HG02678 (cell line): ENCODE data around the gene DLG2.
"Not testable (repeated sequence)": the region's sequence is repeated elsewhere in the genome, so short reads cannot be mapped to it uniquely, and the experiment has no call there.

ENCODE experiments used
- ATAC-seq: cut with Tn5 transposase; IDR thresholded peaks from one replicate; pipeline ENCODE4 v1.9.1; 2021; ENCODE audit warnings: mild to moderate bottlenecking, moderate library complexity; ENCODE audit not compliant: unreplicated experiment

Gene DLG2

GRCh38 chr11:84316866-84317555 lies 1310.1 kb downstream of the DLG2 start:
- ATAC-seq: no peak

- no peak for ATAC-seq
These were observed 1313.2 kb downstream of the DLG2 start for GRCh38 chr11:84313830-84314359.

- no peak for ATAC-seq
These were observed 1316.9 kb downstream of the DLG2 start for GRCh38 chr11:84310268-84310667.

GRCh38 chr11:84308491-84308890 lies 1318.7 kb downstream of the DLG2 start:
- ATAC-seq: not testable (repeated sequence)

- no peak for ATAC-seq
These were observed 1327.1 kb downstream of the DLG2 start for GRCh38 chr11:84300092-84300491.

GRCh38 chr11:84297570-84297969 lies 1329.6 kb downstream of the DLG2 start:
- no peak for ATAC-seq

GRCh38 chr11:84295815-84296214 lies 1331.3 kb downstream of the DLG2 start:
- ATAC-seq: no peak

GRCh38 chr11:84292955-84293354 lies 1334.2 kb downstream of the DLG2 start:
- no peak for ATAC-seq

- ATAC-seq: no peak
These were observed 1335.1 kb downstream of the DLG2 start for GRCh38 chr11:84292006-84292405.

- ATAC-seq: no peak
These were observed 1336.5 kb downstream of the DLG2 start for GRCh38 chr11:84290647-84291046.

- ATAC-seq: peak; percentile 97
These were observed 1337.7 kb downstream of the DLG2 start for GRCh38 chr11:84289381-84289906.

- ATAC-seq: no peak
These were observed 1353.6 kb downstream of the DLG2 start for GRCh38 chr11:84273541-84273940.

- ATAC-seq: no peak
These were observed 1356.7 kb downstream of the DLG2 start for GRCh38 chr11:84270466-84270865.

GRCh38 chr11:84264066-84264465 lies 1363.1 kb downstream of the DLG2 start:
- no peak for ATAC-seq

GRCh38 chr11:84261707-84262106 lies 1365.4 kb downstream of the DLG2 start:
- ATAC-seq: peak; percentile 61

GRCh38 chr11:84260862-84261261 lies 1366.3 kb downstream of the DLG2 start:
- no peak for ATAC-seq

GRCh38 chr11:84256618-84257017 lies 1370.5 kb downstream of the DLG2 start:
- ATAC-seq: no peak

- no peak for ATAC-seq
These were observed 1371.7 kb downstream of the DLG2 start for GRCh38 chr11:84255483-84255882.

- no peak for ATAC-seq
These were observed 1376.1 kb downstream of the DLG2 start for GRCh38 chr11:84250834-84251613.

- no peak for ATAC-seq
These were observed 1377.6 kb downstream of the DLG2 start for GRCh38 chr11:84249344-84250135.

GRCh38 chr11:84247926-84248325 lies 1379.2 kb downstream of the DLG2 start:
- ATAC-seq: no peak
